ENCODE measurements around the gene FADS2. TPM values are rescaled to one million over a fixed set of nuclear protein-coding genes. Genes with fewer than 3 reads are reported as not detected.

FADS2 gene
- total and polyA plus RNA-seq, 10 of the 15 experiments (the other 5 are each of a cell fraction or from before 2014, with no cell fraction given), result 3.3 to 313 (median 149) TPM

DNA sequence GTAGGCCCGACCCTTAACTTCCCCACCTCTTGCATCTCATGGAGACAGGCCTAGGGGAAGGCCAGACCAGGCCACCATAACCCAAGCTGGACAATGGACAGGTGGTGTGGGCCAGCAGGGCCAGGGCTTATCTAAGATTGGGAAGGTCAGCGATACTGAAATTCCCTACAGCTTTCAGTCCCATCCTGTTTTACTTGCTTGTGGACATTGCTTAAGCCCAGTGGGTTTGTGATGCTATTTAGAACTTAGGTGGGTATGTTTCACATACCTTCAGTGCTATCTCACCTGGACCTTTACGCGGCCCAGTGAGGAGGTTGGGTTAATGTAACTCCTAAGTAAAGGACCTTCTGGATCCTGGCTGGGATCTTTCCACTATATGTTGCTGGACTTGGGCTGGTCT lies 1.7 kb downstream of the FADS2 start:
- no peaks in the 10 kb centered on the region for H4K20me1 ChIP-seq (ENCODE audit: control insufficient read depth, insufficient read depth)
- TF ChIP-seq CBFB (IDR thresholded peaks at IDR 0.05; ENCODE audit: low read depth) (no peak), MTA3 (IDR thresholded peaks at IDR 0.05; ENCODE audit: borderline replicate concordance, low read length) (0 out of 2 replicates have a peak, but pooled peaks have one; percentile 49)
- peak overlapping the region; percentile 82 for H3K4me2 ChIP-seq (ENCODE audit: control insufficient read depth, insufficient read depth)
- BruUV-seq (replicated peaks), result no TSS peak
- ChIA-PET CTCF (interaction anchor here (0.9 to 9.7 kb wide), 6 partner anchors 12 to 252 kb away, joined by 3 to 75 read pairs (median 4); partner anchors contain the start of gene FADS1), SMC1A (ENCODE audit: uncharacterized antibody, unreplicated experiment) (interaction anchor here (2.7 to 6.2 kb wide), 2 partner anchors 13 to 32 kb away, joined by 22 to 67 read pairs; partner anchors contain the start of gene FADS1), RAD21 (ENCODE audit: unreplicated experiment) (interaction anchor here (2.5 to 6.9 kb wide), 3 partner anchors 13 to 73 kb away, joined by 7 to 51 read pairs (median 48); partner anchors contain the start of gene FADS1), POLR2A (interaction anchor here (0.6 to 6.9 kb wide), 6 partner anchors 12 to 235 kb away, joined by 3 to 167 read pairs (median 18); partner anchors contain the start of gene FADS1)
- peaks cover 0 to 9% of the 10 kb centered on the region in 2 experiments; a peak in 1 of 4 replicates for H3K36me3 ChIP-seq (ENCODE audit: control insufficient read depth in 2 of 2, insufficient read depth in 2 of 2, low read length in 1 of 2)
- no peaks in the 10 kb centered on the region for H3K9me3 ChIP-seq (replicated peaks; ENCODE audit: control insufficient read depth, insufficient read depth, low read length)
- H3K27me3 ChIP-seq (replicated peaks in 1 of 2; ENCODE audit: control insufficient read depth in 2 of 2, insufficient read depth in 2 of 2, low read length in 1 of 2), result no peaks in the 10 kb centered on the region
- H3K79me2 ChIP-seq (ENCODE audit: control insufficient read depth, insufficient read depth, low read length), result peaks cover 76% of the 10 kb centered on the region
- in situ Hi-C loops (cut with MboI), result no loop called here
- H3K4me1 ChIP-seq (ENCODE audit: control insufficient read depth, insufficient read depth, low read length), result peaks cover 32% of the 10 kb centered on the region
- ATAC-seq (no peak), DNase-seq (ENCODE audit: low read depth, low spot score) (no peak), FAIRE-seq (no peak)
- WGBS (ENCODE audit: insufficient coverage, insufficient replicate concordance, low lambda C conversion rate, missing lambda C conversion rate), result 60% methylated on average over 4 of the region's 4 CpGs
- no peak overlapping the region for H2AFZ ChIP-seq (ENCODE audit: control insufficient read depth, low read depth, low read length)
- H3K4me3 ChIP-seq, result peak overlapping the region; percentile 100
- H3K9ac ChIP-seq (ENCODE audit: control insufficient read depth, insufficient read depth, low read length), result peak overlapping the region; percentile 95
- H3K27ac ChIP-seq (ENCODE audit: control insufficient read depth, insufficient read depth), result peak overlapping the region; percentile 95
- intact Hi-C loops (cut with micrococcal nuclease; ENCODE audit: unreplicated experiment), result loop anchor here (5.0 kb wide), 1 partner anchor 137 kb away; the partner anchor contains the start of gene FTH1

DNA sequence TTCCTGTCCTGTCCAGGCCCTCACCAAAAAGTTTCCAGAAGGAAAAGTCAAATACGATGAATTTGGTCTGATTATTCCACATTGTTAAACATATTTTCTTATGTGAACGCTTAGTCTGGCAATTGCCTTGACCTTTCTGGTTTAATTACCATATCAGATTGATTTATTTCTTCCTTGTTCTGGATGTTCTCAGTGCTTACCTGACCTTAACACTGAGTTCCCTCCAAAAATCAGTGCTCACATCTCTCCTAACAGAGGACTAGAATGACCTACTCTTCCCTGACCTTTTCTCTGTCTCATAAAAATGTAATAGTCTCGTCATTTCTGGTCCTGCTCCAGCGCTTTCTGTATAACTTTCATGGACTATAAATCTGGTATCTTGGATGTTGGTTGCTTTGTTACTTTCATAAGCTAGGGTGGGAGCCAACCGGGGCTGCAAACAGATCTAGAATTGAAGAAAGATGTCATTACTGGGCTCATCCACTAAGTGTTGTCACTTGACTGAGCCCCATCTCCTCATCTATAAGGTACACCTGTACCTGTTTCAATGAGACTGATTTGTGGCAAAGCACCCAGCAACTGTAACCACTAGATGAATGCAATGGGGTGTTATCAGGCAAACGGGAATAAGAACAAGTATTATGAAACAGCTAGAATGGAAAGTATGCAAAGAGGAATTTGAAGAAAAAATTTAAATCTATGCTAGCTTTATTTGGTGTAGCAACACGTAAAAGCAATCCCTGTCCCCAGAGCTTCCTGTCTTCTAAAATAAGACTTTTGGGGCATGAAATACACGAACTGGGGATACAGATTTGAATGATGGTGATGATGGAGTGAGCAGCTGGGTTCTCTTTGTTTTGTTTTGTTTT lies 2.4 kb downstream of the FADS2 start:
- WGBS (ENCODE audit: insufficient coverage, insufficient replicate concordance, low lambda C conversion rate, missing lambda C conversion rate), result 10% methylated on average over 8 of the region's 8 CpGs
- POLR2A ChIA-PET, result interaction anchor here (0.6 to 6.9 kb wide), 6 partner anchors 12 to 815 kb away, joined by 3 to 167 read pairs (median 13); partner anchors contain the start of genes FADS1 and FEN1
- Histone ChIP-seq H2AFZ (ENCODE audit: control insufficient read depth, low read depth, low read length) (no peak overlapping the region), H3K9ac (ENCODE audit: control insufficient read depth, insufficient read depth, low read length) (peak overlapping the region; percentile 95), H3K27ac (ENCODE audit: control insufficient read depth, insufficient read depth) (peak overlapping the region; percentile 95), H3K27me3 (replicated peaks in 1 of 2; ENCODE audit: control insufficient read depth in 2 of 2, insufficient read depth in 2 of 2, low read length in 1 of 2) (no peaks in the 10 kb centered on the region), H4K20me1 (ENCODE audit: control insufficient read depth, insufficient read depth) (no peaks in the 10 kb centered on the region), H3K4me2 (ENCODE audit: control insufficient read depth, insufficient read depth) (peak overlapping the region; percentile 82), H3K79me2 (ENCODE audit: control insufficient read depth, insufficient read depth, low read length) (peaks cover 82% of the 10 kb centered on the region), H3K36me3 (ENCODE audit: control insufficient read depth in 2 of 2, insufficient read depth in 2 of 2, low read length in 1 of 2) (peaks cover 0 to 9% of the 10 kb centered on the region in 2 experiments; a peak in 1 of 4 replicates), H3K9me3 (replicated peaks; ENCODE audit: control insufficient read depth, insufficient read depth, low read length) (no peaks in the 10 kb centered on the region), H3K4me1 (ENCODE audit: control insufficient read depth, insufficient read depth, low read length) (peaks cover 38% of the 10 kb centered on the region), H3K4me3 (peak overlapping the region; percentile 100)
- ATAC-seq, result no peak
- CTCF ChIA-PET, result interaction anchor here (0.7 to 9.7 kb wide), 8 partner anchors 11 to 251 kb away, joined by 3 to 75 read pairs (median 4); partner anchors contain the start of gene FADS1
- RAD21 ChIA-PET (ENCODE audit: unreplicated experiment), result interaction anchor here (0.7 to 6.9 kb wide), 4 partner anchors 14 to 252 kb away, joined by 3 to 51 read pairs (median 26); partner anchors contain the start of gene FADS1
- no peak for DNase-seq (ENCODE audit: low read depth, low spot score)
- in situ Hi-C loops (cut with MboI) (no loop called here), intact Hi-C loops (cut with micrococcal nuclease; ENCODE audit: unreplicated experiment) (no loop called here)
- BruUV-seq (replicated peaks), result TSS peak; percentile 56
- peak; percentile 64 for FAIRE-seq
- TF ChIP-seq EP300 (IDR thresholded peaks at IDR 0.05; ENCODE audit: borderline replicate concordance in 1 of 2, control insufficient read depth in 1 of 2, low read depth in 2 of 2, low read length in 2 of 2) (no peak), MYB (IDR thresholded peaks at IDR 0.05; ENCODE audit: borderline replicate concordance, low read depth, low read length) (no peak), SMARCA5 (IDR thresholded peaks at IDR 0.05) (no peak), CBX5 (IDR thresholded peaks at IDR 0.05; ENCODE audit: low read depth) (no peak), MXI1 (IDR thresholded peaks at IDR 0.05; ENCODE audit: low read depth, low read length) (no peak), SMAD1 (IDR thresholded peaks at IDR 0.05; ENCODE audit: low read depth, partially characterized antibody) (no peak), IKZF2 (IDR thresholded peaks at IDR 0.05) (no peak), FOXK2 (IDR thresholded peaks at IDR 0.05) (no peak), BHLHE40 (IDR thresholded peaks at IDR 0.05; ENCODE audit: borderline replicate concordance in 1 of 2, low read depth in 2 of 2, low read length in 1 of 2) (no peak)
- SMC1A ChIA-PET (ENCODE audit: uncharacterized antibody, unreplicated experiment), result interaction anchor here (0.7 to 6.2 kb wide), 7 partner anchors 10 to 139 kb away, joined by 3 to 67 read pairs (median 9); partner anchors contain the start of gene FADS1

Measured in GM12878 (cell line).